Right lobe of liver (tissue), 4 donors: ENCODE measurements around the gene ANO9.

ENCODE experiments used
- CTCF ChIP-seq, 4 donors: fragments of 200-600 bp in 3 of 4; fragments of 450-650 bp in 1 of 4; IDR thresholded peaks; one replicate each; pipeline versions ENCODE4 v1.5.1 to v1.8.0; 2016 to 2022; ENCODE audit warnings: antibody characterized with exemption in 4 of 4, mild to moderate bottlenecking in 2 of 4
- POLR2A ChIP-seq: fragments of 450-650 bp; IDR thresholded peaks from one replicate; pipeline ENCODE4 v1.6.1; 2017; ENCODE audit warnings: antibody characterized with exemption, mild to moderate bottlenecking
- donor health status: DM: no; HTN: no; CAD: no.
- donor health status: DM: no; HTN: no; CAD: no.
- donor health status: DM: no; HTN: yes; CAD: no.

- TF ChIP-seq CTCF (IDR thresholded peaks at IDR 0.05) = no peak
- TF ChIP-seq POLR2A = no peak
Measured at GRCh38 chr11:373716-374551, 67.9 kb downstream of the ANO9 start.
